Ascending aorta (tissue), 2 donors: Measurements from ENCODE around the gene ZNF319. TPM values are rescaled to one million over a fixed set of nuclear protein-coding genes. Genes with fewer than 3 reads are reported as not detected.

Source experiments
- DNase-seq, 2 donors: peaks; one replicate each; pipeline ENCODE4 v3.0.0-alpha.2; 2019; ENCODE audit warnings: low spot score in 2 of 2
- H3K27ac ChIP-seq, 2 donors: fragments of 200-600 bp; sonication (generic); one replicate each; pipeline ENCODE4 v1.5.1; 2016 to 2017; ENCODE audit warnings: mild to moderate bottlenecking in 1 of 2
- H3K27me3 ChIP-seq: fragments of 200-600 bp; sonication (generic); one replicate; pipeline ENCODE4 v1.5.1; 2017
- H3K36me3 ChIP-seq, 2 donors: fragments of 200-600 bp; sonication (generic); one replicate each; pipeline ENCODE4 v1.5.1; 2016
- H3K4me1 ChIP-seq, 2 donors: fragments of 200-600 bp; sonication (generic); one replicate each; pipeline ENCODE4 v1.5.1; 2016 to 2017; ENCODE audit warnings: mild to moderate bottlenecking in 1 of 2
- H3K4me3 ChIP-seq, 2 donors: fragments of 200-600 bp; sonication (generic); one replicate each; pipeline ENCODE4 v1.5.1; 2016 to 2017; ENCODE audit warnings: mild to moderate bottlenecking in 1 of 2
- H3K9me3 ChIP-seq, 2 donors: fragments of 200-600 bp; sonication (generic); one replicate each; pipeline ENCODE4 v1.5.1; 2016
- intact Hi-C: fragments of 100-400 bp; cut with DNase I; formaldehyde crosslinking; loops from one replicate; pipeline ENCODE4 v1.15.1; 2023
- total RNA-seq: library from RNA; depleted of rRNA; stranded (reverse); fragments of >200 nt; gene quantifications from one replicate; pipeline ENCODE4 v1.1.0, GENCODE V29; 2016
- TF ChIP-seq, protein P1 (sequence below), 3 experiments: fragments of 200-600 bp in 2 of 3; fragments of 450-650 bp in 1 of 3; sonication (generic) in 2 of 3; IDR thresholded peaks; one replicate each; pipeline ENCODE4 v1.5.1; 2016 to 2019; ENCODE audit warnings: antibody characterized with exemption in 3 of 3, mild to moderate bottlenecking in 1 of 3, moderate library complexity in 1 of 3

ZNF319 gene
- total RNA-seq, 1 donor from 2014 or later, result 17.5 TPM

DNA sequence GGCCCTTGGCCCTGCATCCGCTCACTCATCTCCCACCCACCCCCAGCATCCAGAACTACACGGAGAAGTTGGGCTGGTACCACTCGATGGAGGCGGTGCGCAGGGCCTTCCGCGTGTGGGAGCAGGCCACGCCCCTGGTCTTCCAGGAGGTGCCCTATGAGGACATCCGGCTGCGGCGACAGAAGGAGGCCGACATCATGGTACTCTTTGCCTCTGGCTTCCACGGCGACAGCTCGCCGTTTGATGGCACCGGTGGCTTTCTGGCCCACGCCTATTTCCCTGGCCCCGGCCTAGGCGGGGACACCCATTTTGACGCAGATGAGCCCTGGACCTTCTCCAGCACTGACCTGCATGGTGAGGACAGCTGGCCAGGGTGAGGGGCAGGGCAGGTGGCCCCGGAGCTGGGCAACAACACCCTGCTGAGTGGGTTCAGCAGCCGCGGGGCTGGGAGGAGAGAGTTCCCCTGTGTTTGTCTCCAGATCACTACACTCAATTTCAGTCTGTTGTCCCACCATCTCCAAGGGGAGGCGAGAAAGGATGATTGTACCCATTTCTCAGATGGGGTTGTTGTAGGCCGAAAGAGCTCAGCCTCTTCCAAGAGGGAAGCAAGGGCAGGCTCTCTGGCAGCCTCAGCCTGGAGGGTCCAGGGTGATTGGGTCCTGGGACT is 39.5 kb upstream of the ZNF319 start:
- Histone ChIP-seq H3K4me3 (no peak overlapping the region), H3K36me3 (no peaks in the 10 kb centered on the region), H3K27me3 (no peaks in the 10 kb centered on the region), H3K27ac (no peak overlapping the region), H3K4me1 (no peaks in the 10 kb centered on the region), H3K9me3 (no peaks in the 10 kb centered on the region)
- intact Hi-C loops, result no loop called here
- TF ChIP-seq, protein P1, sequence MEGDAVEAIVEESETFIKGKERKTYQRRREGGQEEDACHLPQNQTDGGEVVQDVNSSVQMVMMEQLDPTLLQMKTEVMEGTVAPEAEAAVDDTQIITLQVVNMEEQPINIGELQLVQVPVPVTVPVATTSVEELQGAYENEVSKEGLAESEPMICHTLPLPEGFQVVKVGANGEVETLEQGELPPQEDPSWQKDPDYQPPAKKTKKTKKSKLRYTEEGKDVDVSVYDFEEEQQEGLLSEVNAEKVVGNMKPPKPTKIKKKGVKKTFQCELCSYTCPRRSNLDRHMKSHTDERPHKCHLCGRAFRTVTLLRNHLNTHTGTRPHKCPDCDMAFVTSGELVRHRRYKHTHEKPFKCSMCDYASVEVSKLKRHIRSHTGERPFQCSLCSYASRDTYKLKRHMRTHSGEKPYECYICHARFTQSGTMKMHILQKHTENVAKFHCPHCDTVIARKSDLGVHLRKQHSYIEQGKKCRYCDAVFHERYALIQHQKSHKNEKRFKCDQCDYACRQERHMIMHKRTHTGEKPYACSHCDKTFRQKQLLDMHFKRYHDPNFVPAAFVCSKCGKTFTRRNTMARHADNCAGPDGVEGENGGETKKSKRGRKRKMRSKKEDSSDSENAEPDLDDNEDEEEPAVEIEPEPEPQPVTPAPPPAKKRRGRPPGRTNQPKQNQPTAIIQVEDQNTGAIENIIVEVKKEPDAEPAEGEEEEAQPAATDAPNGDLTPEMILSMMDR (IDR thresholded peaks at IDR 0.05), result no peak
- no peak for DNase-seq

DNA sequence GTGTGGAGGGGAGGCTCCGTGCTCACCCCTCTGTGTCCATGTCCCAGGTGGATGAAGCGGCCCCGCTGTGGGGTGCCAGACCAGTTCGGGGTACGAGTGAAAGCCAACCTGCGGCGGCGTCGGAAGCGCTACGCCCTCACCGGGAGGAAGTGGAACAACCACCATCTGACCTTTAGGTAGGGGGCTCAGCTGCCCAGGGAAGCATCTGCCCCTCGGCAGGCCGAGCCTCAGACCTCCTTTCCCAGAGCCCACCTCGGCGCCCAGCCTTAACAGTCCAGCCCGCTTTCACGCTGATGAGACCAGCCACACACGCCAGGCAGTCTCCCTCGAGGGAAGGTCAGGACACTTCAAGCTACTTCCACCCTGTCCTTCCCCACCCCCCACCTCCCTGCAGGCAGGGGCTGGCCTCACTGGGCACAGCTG is 37.8 kb upstream of the ZNF319 start:
- Histone ChIP-seq H3K36me3 (no peaks in the 10 kb centered on the region), H3K4me1 (no peaks in the 10 kb centered on the region), H3K27me3 (no peaks in the 10 kb centered on the region), H3K27ac (no peak overlapping the region), H3K9me3 (no peaks in the 10 kb centered on the region), H3K4me3 (no peak overlapping the region)
- intact Hi-C loops, result no loop called here
- DNase-seq, result no peak
- TF ChIP-seq, protein P1 (IDR thresholded peaks at IDR 0.05), result no peak

DNA sequence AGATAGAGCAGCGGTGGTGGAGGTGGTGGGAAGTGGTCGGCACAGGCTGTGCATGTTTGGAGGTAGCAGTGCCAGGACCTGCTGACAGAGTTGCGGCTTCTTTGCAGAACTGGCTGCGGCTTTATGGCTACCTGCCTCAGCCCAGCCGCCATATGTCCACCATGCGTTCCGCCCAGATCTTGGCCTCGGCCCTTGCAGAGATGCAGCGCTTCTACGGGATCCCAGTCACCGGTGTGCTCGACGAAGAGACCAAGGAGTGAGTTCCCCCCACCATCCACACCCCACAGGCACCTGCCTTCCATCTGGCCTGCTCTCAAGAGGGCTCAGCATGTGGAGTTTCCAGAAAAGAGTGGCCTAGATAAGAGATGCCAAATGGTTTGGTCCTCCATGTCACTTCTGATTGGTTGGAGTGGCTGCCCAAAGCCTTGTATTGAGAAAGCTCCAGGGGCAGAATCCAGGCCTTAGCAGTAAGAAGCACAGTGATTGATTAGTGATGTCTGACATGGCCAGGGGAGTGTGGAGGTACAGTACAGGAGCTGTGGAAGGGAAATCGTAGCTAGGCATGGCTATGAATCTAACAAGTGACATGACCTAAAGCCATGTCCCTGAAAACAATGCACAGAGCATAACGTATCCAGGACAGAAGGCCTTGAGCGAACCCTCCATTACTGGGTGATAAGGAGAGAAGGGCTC is 37.0 kb upstream of the ZNF319 start:
- Histone ChIP-seq H3K36me3 (no peaks in the 10 kb centered on the region), H3K9me3 (no peaks in the 10 kb centered on the region), H3K4me3 (no peak overlapping the region), H3K27me3 (no peaks in the 10 kb centered on the region), H3K4me1 (no peaks in the 10 kb centered on the region), H3K27ac (no peak overlapping the region)
- intact Hi-C loops, result no loop called here
- no peak for DNase-seq
- TF ChIP-seq, protein P1 (IDR thresholded peaks at IDR 0.05), result no peak

DNA sequence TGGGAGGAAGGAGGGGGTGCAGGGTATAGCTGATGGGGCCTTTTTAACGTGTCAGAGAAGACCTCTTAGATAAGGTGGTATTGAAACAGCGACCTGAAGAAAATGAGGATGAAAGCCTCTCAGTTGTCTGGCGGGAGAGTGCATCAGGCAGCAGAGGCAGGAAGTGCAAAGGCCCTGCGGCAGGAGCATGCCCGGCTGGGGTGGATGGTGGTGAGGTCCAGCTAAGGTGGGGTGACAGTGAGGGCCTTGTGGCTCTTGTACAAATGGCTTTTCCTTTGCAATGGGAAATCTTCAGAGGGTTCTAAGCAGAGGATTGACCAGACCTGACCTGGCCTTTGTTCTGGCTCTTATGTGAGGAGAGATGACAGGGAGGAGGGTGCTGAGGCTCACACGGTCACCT is 36.5 kb upstream of the ZNF319 start:
- no peaks in the 10 kb centered on the region for H3K9me3 ChIP-seq
- TF ChIP-seq, protein P1 (IDR thresholded peaks at IDR 0.05), result no peak
- no peaks in the 10 kb centered on the region for H3K4me1 ChIP-seq
- H3K27ac ChIP-seq, result no peak overlapping the region
- intact Hi-C loops, result no loop called here
- no peak for DNase-seq
- H3K36me3 ChIP-seq, result no peaks in the 10 kb centered on the region
- no peak overlapping the region for H3K4me3 ChIP-seq
- H3K27me3 ChIP-seq, result no peaks in the 10 kb centered on the region

DNA sequence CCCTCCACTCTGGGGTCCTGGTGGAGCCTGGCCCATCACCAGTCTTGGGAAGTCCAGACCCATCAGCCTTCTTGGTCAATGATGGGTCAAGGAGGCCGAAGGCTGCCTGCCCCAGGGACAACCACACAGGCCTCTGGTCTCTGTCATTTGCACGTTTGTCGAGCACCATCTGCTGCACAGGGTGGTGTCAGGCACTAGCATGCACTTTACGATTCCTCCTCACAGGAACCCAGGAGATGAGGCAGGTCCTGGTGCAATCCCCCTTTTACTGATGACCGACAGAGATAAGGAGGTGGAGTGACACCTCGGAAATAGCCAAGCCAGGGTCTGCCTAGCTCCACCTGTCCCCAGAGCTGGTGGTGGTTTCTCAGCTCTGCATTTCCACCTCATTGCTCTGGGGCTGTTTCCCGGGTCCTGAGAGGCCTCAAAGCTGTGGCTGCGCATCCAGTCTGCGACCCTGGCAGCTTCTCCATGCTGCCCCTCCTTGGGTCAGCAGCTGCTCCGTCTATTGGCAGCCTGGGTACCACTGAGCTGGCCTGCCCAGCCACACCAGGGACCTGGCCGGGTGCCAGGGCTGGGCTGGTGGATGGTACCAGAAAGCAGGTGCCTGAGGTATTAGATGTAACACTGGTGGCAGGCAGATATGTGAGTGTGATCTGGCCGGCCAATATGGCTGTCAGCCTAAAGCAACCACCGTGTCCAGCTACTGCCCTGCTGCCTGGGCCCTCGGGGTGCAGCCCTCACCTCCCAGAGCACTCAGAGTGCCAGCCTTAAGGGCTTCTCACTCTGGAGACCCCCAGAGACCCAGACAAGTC is 35.1 kb upstream of the ZNF319 start:
- no peak overlapping the region for H3K4me3 ChIP-seq
- TF ChIP-seq, protein P1 (IDR thresholded peaks at IDR 0.05), result no peak
- no peaks in the 10 kb centered on the region for H3K4me1 ChIP-seq
- intact Hi-C loops, result no loop called here
- no peak for DNase-seq
- no peaks in the 10 kb centered on the region for H3K36me3 ChIP-seq
- no peaks in the 10 kb centered on the region for H3K9me3 ChIP-seq
- H3K27ac ChIP-seq, result no peak overlapping the region
- H3K27me3 ChIP-seq, result no peaks in the 10 kb centered on the region
